NCI-H1048 (cell line): ENCODE measurements around the gene DHX30.
"Not testable (repeated sequence)": the region's sequence is repeated elsewhere in the genome, so short reads cannot be mapped to it uniquely, and the experiment has no call there.

Experiments used
- DNase-seq: peaks from one replicate; lab custom pipeline; 2025; lab: John Stamatoyannopoulos, UW

The DHX30 gene

GRCh38 chr3:47802734-47803479 lies at the start of gene DHX30:
Gene DHX30, plus strand, starts transcription at chr3:47803138. Its CDS starts 7,546 bp downstream, at chr3:47810684.
- peak; percentile 31 for DNase-seq

- no peak for DNase-seq
Measured at GRCh38 chr3:47758261-47759025, 44.5 kb upstream of the DHX30 start.

- DNase-seq: not testable (repeated sequence)
Measured at GRCh38 chr3:47760207-47760606, 42.7 kb upstream of the DHX30 start.

- no peak for DNase-seq
Measured at GRCh38 chr3:47761046-47761445, 41.9 kb upstream of the DHX30 start.

GRCh38 chr3:47762233-47762632 lies 40.7 kb upstream of the DHX30 start:
- no peak for DNase-seq

GRCh38 chr3:47766186-47766585 lies 36.8 kb upstream of the DHX30 start:
- no peak for DNase-seq

- no peak for DNase-seq
Measured at GRCh38 chr3:47772047-47772446, 30.9 kb upstream of the DHX30 start.

GRCh38 chr3:47772788-47773187 lies 30.1 kb upstream of the DHX30 start:
- DNase-seq: no peak

GRCh38 chr3:47778746-47779145 lies 24.2 kb upstream of the DHX30 start:
- no peak for DNase-seq

- no peak for DNase-seq
Measured at GRCh38 chr3:47780741-47781684, 21.9 kb upstream of the DHX30 start.

GRCh38 chr3:47781685-47782445 lies 21.1 kb upstream of the DHX30 start, which contains the start of gene SMARCC1:
Gene SMARCC1, minus strand, starts transcription at chr3:47781893. Its CDS starts 96 bp downstream, at chr3:47781797.
- peak; percentile 94 for DNase-seq

GRCh38 chr3:47782446-47783308 lies 20.3 kb upstream of the DHX30 start:
- DNase-seq: no peak

- DNase-seq: no peak
Measured at GRCh38 chr3:47783673-47784072, 19.3 kb upstream of the DHX30 start.

GRCh38 chr3:47791193-47791855 lies 11.6 kb upstream of the DHX30 start:
- no peak for DNase-seq

GRCh38 chr3:47792699-47793098 lies 10.2 kb upstream of the DHX30 start:
- DNase-seq: no peak

GRCh38 chr3:47794544-47794943 lies 8.4 kb upstream of the DHX30 start:
- DNase-seq: no peak

- no peak for DNase-seq
Measured at GRCh38 chr3:47799733-47800132, 3.2 kb upstream of the DHX30 start.

GRCh38 chr3:47803480-47804025 lies 615 bp downstream of the DHX30 start:
- no peak for DNase-seq

- DNase-seq: no peak
Measured at GRCh38 chr3:47804577-47804976, 1.6 kb downstream of the DHX30 start.
